SKM-1 (cell line): ENCODE measurements around the gene MAEL.

ENCODE experiments used
- DNase-seq: peaks from one replicate; lab custom pipeline; 2025; ENCODE audit not compliant: unreplicated experiment; lab: John Stamatoyannopoulos, UW

The MAEL gene

GRCh38 chr1:166988974-166989515, at the start of gene MAEL:
TSS of gene MAEL (plus strand) at chr1:166989280. CDS start at chr1:166989353, 73 bp downstream.
- no peak for DNase-seq

DNA sequence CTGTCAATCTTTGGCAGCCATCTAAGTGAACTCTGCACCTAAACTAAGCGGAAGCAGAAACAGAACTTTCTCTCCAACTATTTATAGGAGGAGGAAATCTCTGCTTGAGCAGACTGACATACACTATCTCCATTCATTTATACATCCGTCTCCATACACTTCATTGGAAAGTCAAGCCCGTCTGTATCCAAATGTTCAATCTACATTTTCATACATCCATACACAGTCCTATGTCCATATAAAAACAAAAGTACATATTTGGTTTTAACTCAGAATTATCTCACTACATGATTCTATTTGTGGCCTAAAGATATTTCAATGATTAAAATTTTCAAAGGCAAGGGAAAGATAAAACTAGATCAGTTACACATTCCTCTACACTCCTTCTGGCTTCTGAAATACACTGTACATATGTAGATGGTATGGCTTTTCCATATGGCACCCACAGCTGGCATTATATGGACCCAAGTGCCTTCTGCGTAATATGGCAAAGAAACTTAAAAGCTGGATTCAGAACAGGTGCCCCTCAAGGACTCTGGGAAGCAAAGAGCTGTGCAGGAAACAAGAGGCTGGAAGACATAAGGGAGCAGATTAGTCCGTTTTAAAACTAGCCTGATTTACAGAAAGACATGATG, 49.2 kb upstream of the MAEL start:
- DNase-seq = no peak

- no peak for DNase-seq
Observed at GRCh38 chr1:166944186-166944967, 44.7 kb upstream of the MAEL start.

- no peak for DNase-seq
Observed at GRCh38 chr1:166947398-166948043, 41.6 kb upstream of the MAEL start.

GRCh38 chr1:166948856-166949350, 40.2 kb upstream of the MAEL start:
- no peak for DNase-seq

GRCh38 chr1:166950156-166950555, 38.9 kb upstream of the MAEL start:
- no peak for DNase-seq

DNA sequence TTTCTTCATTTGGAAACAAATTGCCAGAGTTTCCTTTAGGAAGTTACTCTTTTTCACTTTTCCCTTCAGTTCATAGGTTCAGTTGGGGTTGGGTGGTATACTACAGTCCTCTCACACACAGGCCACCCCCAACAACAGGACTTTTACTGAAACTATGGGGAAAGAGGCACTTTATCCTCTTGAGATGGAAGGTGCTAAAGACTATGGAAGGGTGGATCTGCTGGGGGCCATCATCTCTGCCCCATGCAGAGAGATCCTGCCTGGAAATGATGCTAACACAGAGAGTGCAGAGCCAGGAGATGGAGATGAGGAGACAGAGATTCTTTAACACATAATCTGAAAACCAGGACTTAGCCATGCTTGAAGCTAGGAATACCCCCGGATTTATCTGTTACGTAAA, 38.0 kb upstream of the MAEL start:
- DNase-seq = no peak

DNA sequence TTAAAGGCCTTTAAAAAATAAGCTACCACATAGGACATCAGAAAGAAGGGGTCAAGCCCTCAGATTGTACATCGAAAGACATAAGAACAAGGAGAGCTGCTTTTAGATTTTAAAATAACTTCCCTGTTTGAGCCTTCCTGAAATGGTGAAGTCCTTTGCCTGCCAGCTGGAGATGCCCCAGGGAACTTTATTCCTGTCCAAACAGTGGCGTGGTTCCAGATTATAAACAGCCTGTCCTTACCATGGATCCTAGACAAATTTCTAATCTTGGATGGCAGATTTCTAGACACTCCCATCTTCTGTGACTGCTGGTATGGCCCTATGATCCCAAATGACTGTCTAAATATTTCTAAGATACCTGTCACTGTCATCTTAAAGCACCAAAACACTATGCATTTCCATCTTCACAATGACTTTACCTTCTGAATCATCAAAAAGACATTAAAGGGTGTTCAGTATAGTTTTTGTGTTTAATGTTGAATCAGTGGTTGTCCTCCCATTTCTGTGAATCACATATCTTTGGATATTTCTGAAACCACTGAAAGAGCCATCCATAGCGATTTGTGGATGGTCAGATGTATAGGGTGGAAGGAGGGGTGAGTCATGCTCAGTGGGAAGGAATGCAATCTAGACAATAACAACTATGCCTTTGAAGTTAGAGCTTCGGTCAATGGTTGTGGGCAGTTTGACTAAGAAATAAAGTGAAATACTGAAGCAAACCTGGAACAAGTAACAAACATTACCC, 36.9 kb upstream of the MAEL start:
- DNase-seq = no peak

- no peak for DNase-seq
Observed at GRCh38 chr1:166953491-166953890, 35.6 kb upstream of the MAEL start.

DNA sequence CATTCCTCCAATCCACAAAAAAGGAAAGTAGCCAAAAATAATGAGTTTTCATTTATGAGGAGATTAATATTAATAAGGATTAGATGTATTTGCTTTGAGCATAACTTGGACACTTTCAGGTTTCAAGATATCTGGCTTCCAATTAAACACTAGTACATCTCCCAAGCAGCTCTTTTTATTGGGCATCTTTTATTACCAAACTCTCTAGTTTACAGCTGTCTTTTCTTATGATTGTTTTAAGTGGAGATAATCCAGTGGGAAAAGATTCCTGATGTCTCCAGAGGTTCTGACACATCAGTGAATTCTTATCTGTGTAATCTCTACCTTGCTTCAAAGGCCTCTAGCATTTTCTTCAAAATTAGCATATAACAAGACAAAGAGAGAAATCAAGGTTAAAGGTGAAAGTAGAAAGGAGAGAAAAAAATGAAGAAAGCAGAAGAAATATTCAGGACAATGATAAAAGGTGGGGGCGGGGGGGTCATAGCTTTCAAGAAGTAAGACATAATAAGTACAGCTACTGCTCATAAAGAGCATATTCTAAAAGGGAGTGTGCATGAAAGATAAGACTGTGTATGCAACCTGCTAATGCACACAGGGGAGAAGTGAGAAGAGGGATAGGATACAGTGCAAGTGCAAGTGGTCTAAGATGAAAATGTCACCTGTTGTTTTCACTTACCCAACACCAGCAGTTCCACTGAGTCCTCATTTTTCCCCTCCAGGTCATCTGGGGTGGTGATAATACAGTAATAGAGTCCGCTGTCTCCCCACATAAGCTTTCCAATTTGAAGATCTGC, 32.8 kb upstream of the MAEL start:
- DNase-seq = no peak

GRCh38 chr1:166956872-166957271, 32.2 kb upstream of the MAEL start:
- DNase-seq = no peak

DNA sequence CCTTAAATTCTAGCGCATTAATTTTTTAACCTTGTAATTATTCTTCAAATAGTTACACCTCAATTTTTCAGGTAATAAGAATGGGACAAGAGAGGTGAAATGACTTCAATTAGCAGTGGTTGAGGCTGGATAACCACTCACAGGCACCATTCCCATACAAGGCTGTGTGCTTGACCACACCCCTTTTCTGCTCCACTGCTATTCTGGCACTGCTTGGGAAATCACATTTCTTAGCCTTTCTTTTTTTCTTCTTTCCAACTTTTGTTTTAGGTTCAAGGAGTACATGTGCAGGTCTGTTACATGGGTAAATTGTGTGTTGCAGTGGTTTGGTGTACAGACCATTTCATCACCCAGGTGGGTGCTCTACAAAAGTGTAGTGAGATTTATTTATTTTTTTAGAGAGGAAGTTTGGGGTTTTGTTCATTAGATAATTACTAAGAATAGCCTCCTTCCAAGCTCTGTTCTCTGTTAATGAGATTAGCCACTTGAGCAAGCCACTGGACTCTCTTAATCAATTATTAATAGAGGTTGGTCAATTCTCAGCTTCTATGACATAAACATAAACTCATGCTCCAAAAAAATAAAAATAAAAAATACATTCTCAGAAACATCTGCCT, 28.1 kb upstream of the MAEL start:
- DNase-seq = no peak

- no peak for DNase-seq
Observed at GRCh38 chr1:166969074-166969677, 19.9 kb upstream of the MAEL start.

DNA sequence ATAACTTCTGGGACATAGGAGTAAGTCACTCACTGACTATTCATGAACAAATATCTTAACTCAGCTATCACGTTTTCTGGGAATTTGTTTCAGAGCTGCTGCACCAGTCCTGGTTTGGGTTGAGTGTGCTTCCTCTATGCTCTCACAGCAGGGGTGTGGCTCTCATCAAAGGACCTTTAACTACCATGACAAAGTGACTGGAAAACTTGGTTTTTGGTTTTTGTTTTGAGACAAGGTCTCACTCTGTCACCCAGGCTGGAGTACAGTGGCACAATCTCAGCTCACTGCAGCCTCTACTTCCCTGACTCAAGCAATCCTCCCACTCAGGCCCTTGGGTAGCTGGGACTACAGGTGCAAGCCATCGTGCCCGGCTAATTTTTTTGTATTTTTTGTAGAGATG, 17.8 kb upstream of the MAEL start:
- DNase-seq = no peak

DNA sequence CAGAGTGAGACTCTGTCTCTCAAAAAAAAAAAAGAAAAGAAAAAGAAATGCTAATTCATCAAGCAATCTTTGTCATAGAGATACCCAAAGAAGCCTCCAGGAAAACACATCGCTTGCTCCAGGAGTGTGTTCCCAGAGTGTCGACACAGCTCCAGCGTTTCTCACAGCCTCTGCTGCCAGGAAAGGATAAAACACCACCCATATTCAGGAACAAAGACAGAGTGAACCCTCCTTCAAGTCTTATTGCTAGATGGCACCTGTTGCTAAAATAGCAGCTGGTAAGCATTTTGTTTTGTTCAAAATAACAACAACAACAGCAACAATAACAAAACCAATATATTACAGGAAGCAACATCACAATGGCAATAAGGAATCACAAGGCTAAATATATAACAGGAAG, 16.9 kb upstream of the MAEL start:
- no peak for DNase-seq

- no peak for DNase-seq
Observed at GRCh38 chr1:166972826-166973225, 16.3 kb upstream of the MAEL start.

GRCh38 chr1:166974647-166975345, 14.3 kb upstream of the MAEL start:
- no peak for DNase-seq

- peak; percentile 63 for DNase-seq
Observed at GRCh38 chr1:166975361-166976129, 13.5 kb upstream of the MAEL start, which contains the start of gene ILDR2. TSS of gene ILDR2 (minus strand) at chr1:166975540. CDS start at chr1:166975268, 272 bp downstream.
